ENCODE measurements around the gene NTSR1. TPM values are rescaled to one million over a fixed set of nuclear protein-coding genes. Genes with fewer than 3 reads are reported as not detected.

The NTSR1 gene
- total and polyA plus RNA-seq, 2 of the 13 experiments (the other 11 are each of a cell fraction or from before 2014, with no cell fraction given), result 0.09 to 0.12 TPM

DNA sequence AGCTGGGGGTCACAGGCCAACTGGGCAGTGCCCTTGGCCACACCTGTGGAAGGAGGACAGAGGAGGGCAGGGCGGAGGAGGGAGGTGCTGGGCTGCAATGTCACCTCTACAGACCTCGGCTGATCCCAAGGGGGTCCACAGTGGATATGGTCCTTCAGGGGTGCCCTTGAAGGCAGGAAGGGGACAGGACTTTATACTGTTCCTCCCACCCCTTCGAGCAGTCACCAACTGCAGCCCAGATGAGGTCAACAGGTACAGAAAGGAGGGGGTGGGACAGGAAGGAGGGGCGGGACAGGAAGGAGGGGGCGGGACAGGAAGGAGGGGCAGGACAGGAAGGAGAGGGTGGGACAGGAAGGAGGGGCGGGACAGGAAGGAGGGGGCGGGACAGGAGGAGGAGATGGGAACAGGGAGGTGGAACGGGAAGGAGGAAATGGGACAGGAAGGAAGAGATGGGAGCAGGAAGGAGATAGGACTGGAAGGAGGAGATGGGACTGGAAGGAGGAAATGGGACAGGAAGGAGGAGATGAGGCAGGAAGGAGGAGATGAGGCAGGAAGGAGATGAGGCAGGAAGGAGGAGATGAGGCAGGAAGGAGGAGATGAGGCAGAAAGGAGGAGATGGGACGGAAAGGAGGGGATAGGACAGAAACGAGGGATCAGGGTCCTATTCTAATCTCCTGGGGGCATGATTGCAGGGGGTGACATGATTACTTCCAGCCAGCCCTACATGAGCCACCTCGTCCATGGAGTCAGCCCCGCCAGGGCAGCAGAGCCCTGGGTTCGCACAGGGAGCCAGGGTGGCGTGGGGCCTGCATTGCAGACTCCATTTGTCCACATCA lies 68.3 kb downstream of the NTSR1 start (continued):
- peak; percentile 82 for TF ChIP-seq CCAR2 (optimal IDR thresholded peaks at IDR 0.05; ENCODE audit: low read depth, low read length)
- TF ChIP-seq SP4 (CRISPR knock-in tag; IDR thresholded peaks at IDR 0.05), result peak; percentile 36; the same call in 1 of the 2 replicates
- TF ChIP-seq SRSF9 (IDR thresholded peaks at IDR 0.05; ENCODE audit: borderline replicate concordance, insufficient read depth, low read depth, low read length, poor library complexity, severe bottlenecking), result no peak
- TF ChIP-seq, protein P1, sequence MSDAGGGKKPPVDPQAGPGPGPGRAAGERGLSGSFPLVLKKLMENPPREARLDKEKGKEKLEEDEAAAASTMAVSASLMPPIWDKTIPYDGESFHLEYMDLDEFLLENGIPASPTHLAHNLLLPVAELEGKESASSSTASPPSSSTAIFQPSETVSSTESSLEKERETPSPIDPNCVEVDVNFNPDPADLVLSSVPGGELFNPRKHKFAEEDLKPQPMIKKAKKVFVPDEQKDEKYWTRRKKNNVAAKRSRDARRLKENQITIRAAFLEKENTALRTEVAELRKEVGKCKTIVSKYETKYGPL (CRISPR knock-in tag; IDR thresholded peaks at IDR 0.05), result no peak
- no peak for TF ChIP-seq ZNF749 (CRISPR knock-in tag; IDR thresholded peaks at IDR 0.05; ENCODE audit: borderline replicate concordance)
- no peak for TF ChIP-seq ZNF570 (CRISPR knock-in tag; IDR thresholded peaks at IDR 0.05; ENCODE audit: borderline replicate concordance)
- 0 out of 2 replicates have a peak, but pooled peaks have one; percentile 0 for TF ChIP-seq HNRNPL (IDR thresholded peaks at IDR 0.05; ENCODE audit: low read depth, low read length)
- no peak for TF ChIP-seq ARHGAP35 (CRISPR knock-in tag; IDR thresholded peaks at IDR 0.05; ENCODE audit: borderline replicate concordance)
- TF ChIP-seq ZNF138 (CRISPR knock-in tag; IDR thresholded peaks at IDR 0.05; ENCODE audit: low read depth), result no peak
- no peak for TF ChIP-seq ELF1 (CRISPR knock-in tag; IDR thresholded peaks at IDR 0.05)
- no peak for TF ChIP-seq THYN1 (CRISPR knock-in tag; IDR thresholded peaks at IDR 0.05; ENCODE audit: borderline replicate concordance, low read depth)
- no peak for TF ChIP-seq ZMAT3 (CRISPR knock-in tag; conservative IDR thresholded peaks at IDR 0.05)
- no peak for TF ChIP-seq ATRX (CRISPR knock-in tag; IDR thresholded peaks at IDR 0.05; ENCODE audit: borderline replicate concordance)
- TF ChIP-seq, protein P2, sequence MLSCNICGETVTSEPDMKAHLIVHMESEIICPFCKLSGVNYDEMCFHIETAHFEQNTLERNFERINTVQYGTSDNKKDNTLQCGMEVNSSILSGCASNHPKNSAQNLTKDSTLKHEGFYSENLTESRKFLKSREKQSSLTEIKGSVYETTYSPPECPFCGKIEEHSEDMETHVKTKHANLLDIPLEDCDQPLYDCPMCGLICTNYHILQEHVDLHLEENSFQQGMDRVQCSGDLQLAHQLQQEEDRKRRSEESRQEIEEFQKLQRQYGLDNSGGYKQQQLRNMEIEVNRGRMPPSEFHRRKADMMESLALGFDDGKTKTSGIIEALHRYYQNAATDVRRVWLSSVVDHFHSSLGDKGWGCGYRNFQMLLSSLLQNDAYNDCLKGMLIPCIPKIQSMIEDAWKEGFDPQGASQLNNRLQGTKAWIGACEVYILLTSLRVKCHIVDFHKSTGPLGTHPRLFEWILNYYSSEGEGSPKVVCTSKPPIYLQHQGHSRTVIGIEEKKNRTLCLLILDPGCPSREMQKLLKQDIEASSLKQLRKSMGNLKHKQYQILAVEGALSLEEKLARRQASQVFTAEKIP (CRISPR knock-in tag; IDR thresholded peaks at IDR 0.05; ENCODE audit: borderline replicate concordance), result no peak
- TF ChIP-seq, protein P3, sequence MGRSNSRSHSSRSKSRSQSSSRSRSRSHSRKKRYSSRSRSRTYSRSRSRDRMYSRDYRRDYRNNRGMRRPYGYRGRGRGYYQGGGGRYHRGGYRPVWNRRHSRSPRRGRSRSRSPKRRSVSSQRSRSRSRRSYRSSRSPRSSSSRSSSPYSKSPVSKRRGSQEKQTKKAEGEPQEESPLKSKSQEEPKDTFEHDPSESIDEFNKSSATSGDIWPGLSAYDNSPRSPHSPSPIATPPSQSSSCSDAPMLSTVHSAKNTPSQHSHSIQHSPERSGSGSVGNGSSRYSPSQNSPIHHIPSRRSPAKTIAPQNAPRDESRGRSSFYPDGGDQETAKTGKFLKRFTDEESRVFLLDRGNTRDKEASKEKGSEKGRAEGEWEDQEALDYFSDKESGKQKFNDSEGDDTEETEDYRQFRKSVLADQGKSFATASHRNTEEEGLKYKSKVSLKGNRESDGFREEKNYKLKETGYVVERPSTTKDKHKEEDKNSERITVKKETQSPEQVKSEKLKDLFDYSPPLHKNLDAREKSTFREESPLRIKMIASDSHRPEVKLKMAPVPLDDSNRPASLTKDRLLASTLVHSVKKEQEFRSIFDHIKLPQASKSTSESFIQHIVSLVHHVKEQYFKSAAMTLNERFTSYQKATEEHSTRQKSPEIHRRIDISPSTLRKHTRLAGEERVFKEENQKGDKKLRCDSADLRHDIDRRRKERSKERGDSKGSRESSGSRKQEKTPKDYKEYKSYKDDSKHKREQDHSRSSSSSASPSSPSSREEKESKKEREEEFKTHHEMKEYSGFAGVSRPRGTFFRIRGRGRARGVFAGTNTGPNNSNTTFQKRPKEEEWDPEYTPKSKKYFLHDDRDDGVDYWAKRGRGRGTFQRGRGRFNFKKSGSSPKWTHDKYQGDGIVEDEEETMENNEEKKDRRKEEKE (IDR thresholded peaks at IDR 0.05), result no peak
- TF ChIP-seq IKZF1 (IDR thresholded peaks at IDR 0.05), result no peak
- no peak for TF ChIP-seq KDM1A (CRISPR knock-in tag; IDR thresholded peaks at IDR 0.05)
- TF ChIP-seq, protein P4, sequence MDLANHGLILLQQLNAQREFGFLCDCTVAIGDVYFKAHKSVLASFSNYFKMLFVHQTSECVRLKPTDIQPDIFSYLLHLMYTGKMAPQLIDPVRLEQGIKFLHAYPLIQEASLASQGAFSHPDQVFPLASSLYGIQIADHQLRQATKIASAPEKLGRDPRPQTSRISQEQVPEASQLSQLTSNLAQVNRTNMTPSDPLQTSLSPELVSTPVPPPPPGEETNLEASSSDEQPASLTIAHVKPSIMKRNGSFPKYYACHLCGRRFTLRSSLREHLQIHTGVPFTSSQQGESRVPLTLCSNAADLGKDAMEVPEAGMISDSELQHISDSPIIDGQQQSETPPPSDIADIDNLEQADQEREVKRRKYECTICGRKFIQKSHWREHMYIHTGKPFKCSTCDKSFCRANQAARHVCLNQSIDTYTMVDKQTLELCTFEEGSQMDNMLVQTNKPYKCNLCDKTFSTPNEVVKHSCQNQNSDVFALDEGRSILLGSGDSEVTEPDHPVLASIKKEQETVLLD (CRISPR knock-in tag; IDR thresholded peaks at IDR 0.05; ENCODE audit: low read depth), result no peak
- no peak for TF ChIP-seq MXI1 (IDR thresholded peaks at IDR 0.05; ENCODE audit: borderline replicate concordance, low read depth, low read length)
- no peak for TF ChIP-seq MYC (CRISPR knock-in tag; IDR thresholded peaks at IDR 0.05; ENCODE audit: borderline replicate concordance)
- TF ChIP-seq ZNF674 (CRISPR knock-in tag; IDR thresholded peaks at IDR 0.05; ENCODE audit: low read depth), result no peak
- TF ChIP-seq, protein P5, sequence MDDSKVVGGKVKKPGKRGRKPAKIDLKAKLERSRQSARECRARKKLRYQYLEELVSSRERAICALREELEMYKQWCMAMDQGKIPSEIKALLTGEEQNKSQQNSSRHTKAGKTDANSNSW (CRISPR knock-in tag; IDR thresholded peaks at IDR 0.05; ENCODE audit: borderline replicate concordance), result no peak
- no peak for TF ChIP-seq ZFP1 (CRISPR knock-in tag; IDR thresholded peaks at IDR 0.05)
